ENCODE results near the gene POLL.

POLL gene

DNA sequence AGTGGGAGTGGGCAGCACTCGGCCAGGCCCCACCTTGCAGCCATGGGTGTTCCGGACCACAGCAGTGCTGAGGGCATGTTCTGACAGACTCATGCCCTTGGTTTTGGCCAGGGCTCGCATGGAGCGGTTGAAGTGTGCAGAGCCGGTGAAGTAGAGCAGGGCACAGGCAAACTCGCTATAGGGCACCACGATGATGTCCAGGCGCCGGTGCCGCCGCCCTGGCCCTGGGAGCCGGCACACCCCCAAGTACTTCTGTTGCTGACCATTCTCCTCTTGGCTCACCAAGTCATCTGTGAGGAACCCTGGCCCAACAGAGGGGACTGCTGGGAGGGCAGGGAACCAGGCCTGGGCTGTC, 8.6 kb downstream of the POLL start:
- POLR2A ChIA-PET (ENCODE audit: low non-redundant PET) = no interaction called here
- CTCF ChIA-PET = interaction anchor here (1.7 kb wide), 1 partner anchor 8 kb away, joined by 14 read pairs; no protein-coding TSS in a partner anchor
- DNase-seq (ENCODE audit: low spot score) = no peak
- no peak overlapping the region for H3K27ac ChIP-seq
- TF ChIP-seq, protein P1, sequence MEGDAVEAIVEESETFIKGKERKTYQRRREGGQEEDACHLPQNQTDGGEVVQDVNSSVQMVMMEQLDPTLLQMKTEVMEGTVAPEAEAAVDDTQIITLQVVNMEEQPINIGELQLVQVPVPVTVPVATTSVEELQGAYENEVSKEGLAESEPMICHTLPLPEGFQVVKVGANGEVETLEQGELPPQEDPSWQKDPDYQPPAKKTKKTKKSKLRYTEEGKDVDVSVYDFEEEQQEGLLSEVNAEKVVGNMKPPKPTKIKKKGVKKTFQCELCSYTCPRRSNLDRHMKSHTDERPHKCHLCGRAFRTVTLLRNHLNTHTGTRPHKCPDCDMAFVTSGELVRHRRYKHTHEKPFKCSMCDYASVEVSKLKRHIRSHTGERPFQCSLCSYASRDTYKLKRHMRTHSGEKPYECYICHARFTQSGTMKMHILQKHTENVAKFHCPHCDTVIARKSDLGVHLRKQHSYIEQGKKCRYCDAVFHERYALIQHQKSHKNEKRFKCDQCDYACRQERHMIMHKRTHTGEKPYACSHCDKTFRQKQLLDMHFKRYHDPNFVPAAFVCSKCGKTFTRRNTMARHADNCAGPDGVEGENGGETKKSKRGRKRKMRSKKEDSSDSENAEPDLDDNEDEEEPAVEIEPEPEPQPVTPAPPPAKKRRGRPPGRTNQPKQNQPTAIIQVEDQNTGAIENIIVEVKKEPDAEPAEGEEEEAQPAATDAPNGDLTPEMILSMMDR (conservative IDR thresholded peaks at IDR 0.05; ENCODE audit: low read depth) = no peak

- CTCF ChIA-PET = interaction anchor here (0.6 kb wide), 1 partner anchor 505 kb away, joined by 4 read pairs; no protein-coding TSS in a partner anchor
- TF ChIP-seq, protein P1 (conservative IDR thresholded peaks at IDR 0.05; ENCODE audit: low read depth) = no peak
- no peak for DNase-seq (ENCODE audit: low spot score)
- POLR2A ChIA-PET (ENCODE audit: low non-redundant PET) = interaction anchor here (1.0 kb wide), 1 partner anchor 9 kb away, joined by 3 read pairs; the partner anchor contains the start of genes DPCD and POLL
- no peak overlapping the region for H3K27ac ChIP-seq
Measured at GRCh38 chr10:101578803-101579515, 9.1 kb downstream of the POLL start.

GRCh38 chr10:101578192-101578591, 9.9 kb downstream of the POLL start:
- TF ChIP-seq, protein P1 (conservative IDR thresholded peaks at IDR 0.05; ENCODE audit: low read depth) = no peak
- H3K27ac ChIP-seq = no peak overlapping the region
- CTCF ChIA-PET = interaction anchor here (0.6 kb wide), 1 partner anchor 211 kb away, joined by 3 read pairs; no protein-coding TSS in a partner anchor
- POLR2A ChIA-PET (ENCODE audit: low non-redundant PET) = interaction anchor here (1.0 kb wide), 1 partner anchor 10 kb away, joined by 3 read pairs; the partner anchor contains the start of genes DPCD and POLL
- no peak for DNase-seq (ENCODE audit: low spot score)

GRCh38 chr10:101577121-101577871, 10.8 kb downstream of the POLL start:
- CTCF ChIA-PET = interaction anchor here (0.6 to 2.1 kb wide), 2 partner anchors 363 to 575 kb away, joined by 3 to 10 read pairs; no protein-coding TSS in a partner anchor
- POLR2A ChIA-PET (ENCODE audit: low non-redundant PET) = interaction anchor here (0.7 kb wide), 1 partner anchor 9 kb away, joined by 4 read pairs; no protein-coding TSS in a partner anchor
- DNase-seq (ENCODE audit: low spot score) = no peak
- no peak overlapping the region for H3K27ac ChIP-seq
- TF ChIP-seq, protein P1 (conservative IDR thresholded peaks at IDR 0.05; ENCODE audit: low read depth) = no peak

GRCh38 chr10:101576211-101576863, 11.7 kb downstream of the POLL start:
- DNase-seq (ENCODE audit: low spot score) = no peak
- ChIA-PET POLR2A (ENCODE audit: low non-redundant PET) (interaction anchor here (0.7 kb wide), 1 partner anchor 9 kb away, joined by 4 read pairs; no protein-coding TSS in a partner anchor), CTCF (interaction anchor here (0.6 to 2.1 kb wide), 3 partner anchors 124 to 574 kb away, joined by 3 to 10 read pairs (median 3); no protein-coding TSS in a partner anchor)
- TF ChIP-seq, protein P1 (conservative IDR thresholded peaks at IDR 0.05; ENCODE audit: low read depth) = no peak
- H3K27ac ChIP-seq = no peak overlapping the region
